ENCODE data around the gene LAMA5. TPM values are rescaled to one million over a fixed set of nuclear protein-coding genes. Genes with fewer than 3 reads are reported as not detected.

The LAMA5 gene
- total RNA-seq, 2 experiments from 2014 or later: 0.72 to 1.0 TPM

DNA sequence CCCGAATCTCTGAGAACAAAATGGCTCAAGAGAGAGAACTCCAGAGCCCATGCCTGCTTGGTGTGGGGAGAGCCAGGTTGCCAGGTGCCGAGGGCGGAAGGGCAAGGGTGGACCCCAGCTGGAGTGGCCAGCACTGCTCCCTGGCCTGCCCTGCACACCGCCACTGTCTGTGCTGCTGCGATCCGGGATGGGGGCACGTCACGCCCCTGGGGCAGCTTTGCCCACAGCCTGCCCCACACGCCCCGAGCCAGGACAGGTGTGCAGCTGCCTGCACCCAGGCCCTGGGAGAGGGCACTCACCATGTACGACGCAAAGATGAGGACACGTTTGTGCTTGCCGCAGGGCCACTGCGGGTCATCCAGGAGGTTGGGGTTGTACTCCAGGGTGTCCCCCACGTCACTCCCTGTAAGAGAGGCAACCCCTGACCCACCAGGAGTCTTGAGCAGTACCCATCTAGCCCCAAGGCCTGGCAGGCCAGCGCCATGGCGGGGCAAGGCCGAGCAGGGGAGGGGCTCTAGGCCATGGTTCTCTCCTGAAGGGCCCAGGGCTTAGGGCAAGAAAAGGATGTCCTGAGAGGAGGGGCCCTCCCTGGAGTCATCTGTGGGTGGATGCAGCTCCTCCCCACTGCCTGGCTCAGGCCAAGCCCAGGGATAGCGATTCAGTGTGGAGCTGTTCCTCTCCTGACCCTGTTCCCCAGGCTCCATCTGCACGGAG lies 25.7 kb upstream of the LAMA5 start:
- H3K36me3 Mint-ChIP-seq (ENCODE audit: low read depth): peaks cover 29% of the 10 kb centered on the region
- no peak overlapping the region for H3K4me3 Mint-ChIP-seq
- ChIA-PET POLR2A (no interaction called here), CTCF (interaction anchor here (1.1 kb wide), 1 partner anchor 78 kb away, joined by 3 read pairs; no protein-coding TSS in a partner anchor)
- H3K27me3 Mint-ChIP-seq: no peaks in the 10 kb centered on the region
- no peak overlapping the region for H3K27ac Mint-ChIP-seq
- DNase-seq (no peak), ATAC-seq (no peak)
- H3K9me3 Mint-ChIP-seq (ENCODE audit: low read depth): no peaks in the 10 kb centered on the region
- intact Hi-C loops (cut with DNase I, micrococcal nuclease): no loop called here
- peaks cover 16% of the 10 kb centered on the region for H3K4me1 Mint-ChIP-seq

- DNase-seq: no peak
- H3K4me1 Mint-ChIP-seq: peaks cover 19% of the 10 kb centered on the region
- no peak overlapping the region for H3K4me3 Mint-ChIP-seq
- no peak for ATAC-seq
- peaks cover 36% of the 10 kb centered on the region for H3K36me3 Mint-ChIP-seq (ENCODE audit: low read depth)
- POLR2A ChIA-PET: interaction anchor here (1.2 kb wide), 1 partner anchor 15 kb away, joined by 4 read pairs; no protein-coding TSS in a partner anchor
- H3K9me3 Mint-ChIP-seq (ENCODE audit: low read depth): no peaks in the 10 kb centered on the region
- no peak overlapping the region for H3K27ac Mint-ChIP-seq
- intact Hi-C loops (cut with DNase I, micrococcal nuclease): no loop called here
- H3K27me3 Mint-ChIP-seq: no peaks in the 10 kb centered on the region
- CTCF ChIA-PET: no interaction called here
These were observed 24.9 kb upstream of the LAMA5 start for GRCh38 chr20:62392077-62392418.

DNA sequence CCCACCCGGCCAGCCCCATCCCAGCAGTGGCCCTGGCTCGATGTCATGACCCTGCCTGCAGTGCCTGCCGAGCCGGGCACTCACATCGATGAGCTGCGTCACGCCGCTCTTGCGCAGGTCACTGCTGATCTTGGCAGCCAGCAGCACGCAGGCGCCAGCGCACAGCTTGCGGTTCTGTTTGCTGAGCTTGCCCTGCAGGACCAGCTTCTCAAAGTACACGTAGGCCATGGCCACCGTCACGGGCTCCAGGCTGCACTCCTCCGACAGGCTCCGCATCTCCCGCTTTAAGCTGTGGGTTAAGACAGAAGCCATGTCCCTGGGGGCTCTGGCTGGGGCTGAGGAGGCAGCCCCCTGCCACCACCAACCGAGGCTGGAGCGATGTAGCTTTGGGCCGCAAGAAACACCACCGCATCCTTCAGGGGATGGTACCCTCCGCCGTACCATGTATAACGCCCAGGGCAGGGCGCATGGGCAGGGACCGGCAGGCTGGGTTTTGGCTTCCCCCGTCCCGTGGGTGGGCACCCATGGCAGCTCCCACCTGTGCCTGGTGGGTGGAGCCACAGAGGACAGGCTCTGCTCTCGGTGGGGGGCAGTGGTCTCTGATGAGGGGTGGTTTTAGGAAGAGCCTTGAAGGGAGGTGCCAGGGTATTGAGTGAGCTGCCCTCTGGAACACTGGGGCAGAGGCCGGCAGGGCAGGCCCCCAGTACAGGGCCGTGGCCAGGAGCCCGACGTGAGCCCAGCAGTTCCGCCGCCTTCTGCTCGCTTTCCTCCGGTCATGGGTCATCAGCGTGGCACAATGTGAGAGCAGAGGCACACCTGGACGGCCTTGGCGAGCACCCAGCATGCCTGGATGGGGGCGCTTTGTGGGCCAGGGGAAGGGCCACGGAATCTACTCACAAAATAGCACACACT lies 24.3 kb upstream of the LAMA5 start:
- ATAC-seq (no peak), DNase-seq (no peak)
- Mint-ChIP-seq H3K27me3 (no peaks in the 10 kb centered on the region), H3K9me3 (ENCODE audit: low read depth) (no peaks in the 10 kb centered on the region), H3K27ac (no peak overlapping the region), H3K4me1 (peaks cover 19% of the 10 kb centered on the region), H3K4me3 (no peak overlapping the region), H3K36me3 (ENCODE audit: low read depth) (peaks cover 36% of the 10 kb centered on the region)
- intact Hi-C loops (cut with DNase I, micrococcal nuclease): no loop called here
- ChIA-PET POLR2A (interaction anchor here (0.6 to 1.2 kb wide), 3 partner anchors 14 to 84 kb away, joined by 3 to 4 read pairs (median 3); no protein-coding TSS in a partner anchor), CTCF (interaction anchor here (0.6 to 1.1 kb wide), 3 partner anchors 9 to 41 kb away, joined by 3 read pairs; no protein-coding TSS in a partner anchor)

- Mint-ChIP-seq H3K36me3 (ENCODE audit: low read depth) (peaks cover 40% of the 10 kb centered on the region), H3K9me3 (ENCODE audit: low read depth) (no peaks in the 10 kb centered on the region)
- POLR2A ChIA-PET: interaction anchor here (0.6 to 1.2 kb wide), 2 partner anchors 13 to 84 kb away, joined by 3 to 4 read pairs; no protein-coding TSS in a partner anchor
These were observed 23.4 kb upstream of the LAMA5 start for GRCh38 chr20:62390317-62391164.

DNA sequence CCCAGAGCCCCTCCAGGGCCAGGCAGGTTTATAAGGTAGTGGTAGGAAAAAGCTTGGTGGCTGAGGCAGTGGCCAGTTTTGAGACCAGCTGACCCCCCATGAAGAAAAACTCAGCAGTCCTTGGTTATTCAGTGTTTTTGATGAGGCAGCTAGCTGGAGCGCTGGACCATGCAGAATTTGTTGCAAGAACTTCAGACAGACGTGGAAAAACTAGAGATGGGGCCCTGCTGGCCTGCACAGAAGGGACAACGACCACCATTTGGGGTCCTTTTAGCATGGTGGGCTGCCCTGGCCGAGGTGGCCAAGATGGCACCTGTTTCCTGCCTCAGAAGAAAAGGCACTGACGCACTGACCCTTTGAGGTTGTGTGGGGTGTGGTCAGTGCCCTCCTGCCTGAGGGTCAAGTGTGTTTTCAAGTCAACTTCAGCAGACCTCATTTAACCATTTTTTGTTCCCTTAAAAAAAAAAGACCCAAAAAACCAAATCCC lies 22.5 kb upstream of the LAMA5 start:
- CTCF ChIA-PET: interaction anchor here (0.7 to 1.0 kb wide), 2 partner anchors 25 to 89 kb away, joined by 3 to 4 read pairs; no protein-coding TSS in a partner anchor
- H3K9me3 Mint-ChIP-seq (ENCODE audit: low read depth): no peaks in the 10 kb centered on the region
- POLR2A ChIA-PET: no interaction called here
- H3K27ac Mint-ChIP-seq: peak overlapping the region; percentile 24
- intact Hi-C loops (cut with DNase I, micrococcal nuclease): loop anchor here (2.0 to 10.0 kb wide), 5 partner anchors 17 to 828 kb away; partner anchors contain the start of genes CABLES2 (in 1 of the 2), DIDO1 (in 1 of the 2), MRGBP (in 1 of the 2) and YTHDF1 (in 1 of the 2)
- H3K4me3 Mint-ChIP-seq: no peak overlapping the region
- no peak for ATAC-seq
- DNase-seq: no peak
- peaks cover 45% of the 10 kb centered on the region for H3K36me3 Mint-ChIP-seq (ENCODE audit: low read depth)
- peaks cover 30% of the 10 kb centered on the region for H3K4me1 Mint-ChIP-seq
- H3K27me3 Mint-ChIP-seq: no peaks in the 10 kb centered on the region

More at GRCh38 chr20:62390317-62391164, 23.4 kb upstream of the LAMA5 start:
- Mint-ChIP-seq H3K4me1 (peaks cover 23% of the 10 kb centered on the region), H3K27me3 (no peaks in the 10 kb centered on the region), H3K4me3 (no peak overlapping the region), H3K27ac (peak overlapping the region; percentile 31)
- DNase-seq: no peak
- no peak for ATAC-seq
- CTCF ChIA-PET: interaction anchor here (0.7 to 1.1 kb wide), 3 partner anchors 26 to 90 kb away, joined by 3 to 4 read pairs (median 3); no protein-coding TSS in a partner anchor
- intact Hi-C loops (cut with DNase I, micrococcal nuclease): no loop called here

GRCh38 chr20:62388839-62389600 lies 21.9 kb upstream of the LAMA5 start:
- DNase-seq (no peak), ATAC-seq (no peak)
- Mint-ChIP-seq H3K4me3 (peak overlapping the region; percentile 93), H3K36me3 (ENCODE audit: low read depth) (peaks cover 48% of the 10 kb centered on the region), H3K9me3 (ENCODE audit: low read depth) (no peaks in the 10 kb centered on the region), H3K27ac (peak overlapping the region; percentile 91), H3K27me3 (no peaks in the 10 kb centered on the region), H3K4me1 (peaks cover 35% of the 10 kb centered on the region)
- CTCF ChIA-PET: interaction anchor here (0.9 kb wide), 1 partner anchor 378 kb away, joined by 3 read pairs; no protein-coding TSS in a partner anchor
- POLR2A ChIA-PET: no interaction called here
- intact Hi-C loops (cut with DNase I, micrococcal nuclease): loop anchor here (2.0 to 10.0 kb wide), 5 partner anchors 18 to 828 kb away; partner anchors contain the start of genes CABLES2 (in 1 of the 2), DIDO1 (in 1 of the 2), MRGBP (in 1 of the 2) and YTHDF1 (in 1 of the 2)

GRCh38 chr20:62387933-62388635 lies 21.0 kb upstream of the LAMA5 start:
- H3K4me3 Mint-ChIP-seq: peak overlapping the region; percentile 93
- peaks cover 48% of the 10 kb centered on the region for H3K36me3 Mint-ChIP-seq (ENCODE audit: low read depth)
- POLR2A ChIA-PET: no interaction called here
- CTCF ChIA-PET: interaction anchor here (0.6 to 0.9 kb wide), 2 partner anchors 377 to 1868 kb away, joined by 3 read pairs; no protein-coding TSS in a partner anchor
- no peak for ATAC-seq
- intact Hi-C loops (cut with DNase I, micrococcal nuclease): loop anchor here (1.0 to 10.0 kb wide), 15 partner anchors 19 to 829 kb away; partner anchors contain the start of genes CABLES2 (in 2 of the 2), ADRM1 (in 1 of the 2), DIDO1 (in 1 of the 2) and LSM14B (in 1 of the 2)
- H3K27me3 Mint-ChIP-seq: no peaks in the 10 kb centered on the region
- H3K9me3 Mint-ChIP-seq (ENCODE audit: low read depth): no peaks in the 10 kb centered on the region
- DNase-seq: peak; percentile 44
- peak overlapping the region; percentile 91 for H3K27ac Mint-ChIP-seq
- H3K4me1 Mint-ChIP-seq: peaks cover 38% of the 10 kb centered on the region

GRCh38 chr20:62387219-62387913 lies 20.3 kb upstream of the LAMA5 start:
- intact Hi-C loops (cut with DNase I, micrococcal nuclease): loop anchor here (1.0 to 10.0 kb wide), 14 partner anchors 20 to 830 kb away; partner anchors contain the start of genes ADRM1 (in 1 of the 2), CABLES2 (in 1 of the 2), DIDO1 (in 1 of the 2) and LSM14B (in 1 of the 2)
- Mint-ChIP-seq H3K27ac (peak overlapping the region; percentile 91), H3K4me1 (peaks cover 42% of the 10 kb centered on the region), H3K27me3 (no peaks in the 10 kb centered on the region), H3K4me3 (peak overlapping the region; percentile 93), H3K9me3 (ENCODE audit: low read depth) (no peaks in the 10 kb centered on the region), H3K36me3 (ENCODE audit: low read depth) (peaks cover 53% of the 10 kb centered on the region)
- CTCF ChIA-PET: interaction anchor here (1.1 to 1.4 kb wide), 2 partner anchors 19 to 23 kb away, joined by 3 to 5 read pairs; no protein-coding TSS in a partner anchor
- no peak for DNase-seq
- POLR2A ChIA-PET: no interaction called here
- no peak for ATAC-seq
